Measurements from ENCODE around the gene SLC22A17. TPM values are rescaled to one million over a fixed set of nuclear protein-coding genes. Genes with fewer than 3 reads are reported as not detected.

Gene SLC22A17
- total and polyA plus RNA-seq, 2 of the 13 experiments (the other 11 are each of a cell fraction or from before 2014, with no cell fraction given): 0.95 to 1.1 TPM

DNA sequence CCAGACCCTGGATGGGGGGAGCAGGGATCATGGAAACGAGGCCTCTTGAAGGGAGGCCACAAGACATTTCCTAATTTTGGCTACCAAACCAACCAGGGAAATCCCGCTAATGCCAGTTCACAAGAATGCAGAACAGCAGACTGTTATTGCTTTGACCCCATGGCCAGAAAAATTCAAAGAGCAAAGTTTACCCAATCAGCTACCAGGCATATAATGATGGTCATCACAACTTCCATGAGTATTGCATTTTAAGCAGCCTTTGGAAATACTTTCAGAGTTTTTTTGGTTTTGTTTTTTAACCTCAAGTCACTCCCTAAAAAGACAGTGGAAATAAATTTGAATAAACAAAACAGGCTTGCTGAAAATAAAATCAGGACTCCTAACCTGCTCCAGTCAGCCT, 19.8 kb upstream of the SLC22A17 start, which contains the start of gene IL25 (continued):
- TF ChIP-seq HMGXB3 (CRISPR knock-in tag; IDR thresholded peaks at IDR 0.05; ENCODE audit: borderline replicate concordance) (no peak), ZNF296 (CRISPR knock-in tag; conservative IDR thresholded peaks at IDR 0.05) (no peak), MAFG (CRISPR knock-in tag; IDR thresholded peaks at IDR 0.05) (no peak), MYC (CRISPR knock-in tag; IDR thresholded peaks at IDR 0.05; ENCODE audit: borderline replicate concordance) (no peak), ZFP37 (CRISPR knock-in tag; IDR thresholded peaks at IDR 0.05; ENCODE audit: borderline replicate concordance) (no peak), ZNF883 (CRISPR knock-in tag; IDR thresholded peaks at IDR 0.05; ENCODE audit: not compliant biosample characterization) (no peak), ZNF7 (CRISPR knock-in tag; IDR thresholded peaks at IDR 0.05) (no peak), ZBTB42 (CRISPR knock-in tag; IDR thresholded peaks at IDR 0.05) (no peak), KAT2B (IDR thresholded peaks at IDR 0.05; ENCODE audit: borderline replicate concordance, low read depth, low read length) (no peak), ZNF879 (CRISPR knock-in tag; IDR thresholded peaks at IDR 0.05) (no peak), ZNF639 (CRISPR knock-in tag; conservative IDR thresholded peaks at IDR 0.05) (no peak), RXRA (CRISPR knock-in tag; IDR thresholded peaks at IDR 0.05) (no peak), ZNF367 (CRISPR knock-in tag; IDR thresholded peaks at IDR 0.05; ENCODE audit: borderline replicate concordance) (no peak)
- TF ChIP-seq, protein P1, sequence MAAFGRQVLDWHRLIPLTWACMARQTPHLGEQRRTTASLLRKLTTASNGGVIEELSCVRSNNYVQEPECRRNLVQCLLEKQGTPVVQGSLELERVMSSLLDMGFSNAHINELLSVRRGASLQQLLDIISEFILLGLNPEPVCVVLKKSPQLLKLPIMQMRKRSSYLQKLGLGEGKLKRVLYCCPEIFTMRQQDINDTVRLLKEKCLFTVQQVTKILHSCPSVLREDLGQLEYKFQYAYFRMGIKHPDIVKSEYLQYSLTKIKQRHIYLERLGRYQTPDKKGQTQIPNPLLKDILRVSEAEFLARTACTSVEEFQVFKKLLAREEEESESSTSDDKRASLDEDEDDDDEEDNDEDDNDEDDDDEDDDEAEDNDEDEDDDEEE (CRISPR knock-in tag; IDR thresholded peaks at IDR 0.05): no peak
